ENCODE results near the gene PLA2G2E. TPM values are rescaled to one million over a fixed set of nuclear protein-coding genes. Genes with fewer than 3 reads are reported as not detected.

The PLA2G2E gene
- total RNA-seq, 4 donors from 2014 or later: not detected

DNA sequence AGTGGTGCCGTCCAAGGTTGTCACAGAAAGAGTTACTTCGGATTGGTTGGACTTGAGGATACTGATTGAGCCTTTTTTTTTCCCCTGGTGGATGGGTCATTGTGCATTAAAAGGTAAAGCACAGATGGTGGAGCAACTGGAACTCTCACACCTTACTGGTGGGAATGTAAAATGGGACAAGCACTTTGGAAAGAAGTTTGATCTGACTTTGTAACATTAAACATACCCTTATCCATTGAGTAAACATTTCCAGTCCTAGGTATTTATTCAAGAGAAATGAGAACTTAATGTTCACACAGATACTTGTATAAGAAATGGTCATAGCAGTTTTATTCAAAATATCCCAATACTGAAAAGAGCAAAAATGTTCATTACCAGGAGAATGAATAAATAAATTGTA, 41.1 kb upstream of the PLA2G2E start:
- Histone ChIP-seq H3K27me3 (peaks cover 0 to 73% (median 0%) of the 10 kb centered on the region in 4 donors), H3K36me3 (no peaks in the 10 kb centered on the region), H3K4me1 (no peaks in the 10 kb centered on the region), H3K27ac (no peak overlapping the region), H3K9me3 (no peaks in the 10 kb centered on the region), H3K4me3 (no peak overlapping the region)
- intact Hi-C loops (cut with DNase I): no loop called here
- TF ChIP-seq POLR2A (IDR thresholded peaks at IDR 0.05): no peak
- TF ChIP-seq, protein P1, sequence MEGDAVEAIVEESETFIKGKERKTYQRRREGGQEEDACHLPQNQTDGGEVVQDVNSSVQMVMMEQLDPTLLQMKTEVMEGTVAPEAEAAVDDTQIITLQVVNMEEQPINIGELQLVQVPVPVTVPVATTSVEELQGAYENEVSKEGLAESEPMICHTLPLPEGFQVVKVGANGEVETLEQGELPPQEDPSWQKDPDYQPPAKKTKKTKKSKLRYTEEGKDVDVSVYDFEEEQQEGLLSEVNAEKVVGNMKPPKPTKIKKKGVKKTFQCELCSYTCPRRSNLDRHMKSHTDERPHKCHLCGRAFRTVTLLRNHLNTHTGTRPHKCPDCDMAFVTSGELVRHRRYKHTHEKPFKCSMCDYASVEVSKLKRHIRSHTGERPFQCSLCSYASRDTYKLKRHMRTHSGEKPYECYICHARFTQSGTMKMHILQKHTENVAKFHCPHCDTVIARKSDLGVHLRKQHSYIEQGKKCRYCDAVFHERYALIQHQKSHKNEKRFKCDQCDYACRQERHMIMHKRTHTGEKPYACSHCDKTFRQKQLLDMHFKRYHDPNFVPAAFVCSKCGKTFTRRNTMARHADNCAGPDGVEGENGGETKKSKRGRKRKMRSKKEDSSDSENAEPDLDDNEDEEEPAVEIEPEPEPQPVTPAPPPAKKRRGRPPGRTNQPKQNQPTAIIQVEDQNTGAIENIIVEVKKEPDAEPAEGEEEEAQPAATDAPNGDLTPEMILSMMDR (IDR thresholded peaks at IDR 0.05): no peak
- no peak for DNase-seq
- 48 to 60% methylated on average over 2 of the region's 2 CpGs for WGBS, 2 donors

DNA sequence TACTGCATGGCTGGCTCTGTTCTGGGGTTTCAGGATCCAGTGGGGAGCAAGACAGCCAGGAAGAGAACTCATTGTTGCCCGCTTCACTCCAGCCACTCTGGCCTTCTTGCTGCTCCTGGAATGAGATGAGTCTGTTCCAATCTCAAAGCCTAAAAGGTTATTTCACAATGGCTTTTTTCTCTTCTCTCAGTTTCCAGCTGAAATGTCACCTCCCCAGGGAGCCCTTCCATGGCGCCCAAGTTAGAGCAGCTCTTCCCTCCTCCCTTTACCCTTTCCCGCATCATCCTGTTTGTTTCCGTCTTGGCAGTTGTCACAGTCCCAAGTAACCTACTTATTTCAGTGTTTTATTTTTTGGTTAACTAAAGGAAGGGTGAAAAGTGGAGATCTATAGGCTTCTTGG, 40.2 kb upstream of the PLA2G2E start:
- H3K36me3 ChIP-seq: no peaks in the 10 kb centered on the region
- intact Hi-C loops (cut with DNase I): no loop called here
- H3K27ac ChIP-seq: no peak overlapping the region
- H3K4me3 ChIP-seq: no peak overlapping the region
- peaks cover 0 to 82% (median 0%) of the 10 kb centered on the region in 4 donors for H3K27me3 ChIP-seq
- no peaks in the 10 kb centered on the region for H3K4me1 ChIP-seq
- H3K9me3 ChIP-seq: no peaks in the 10 kb centered on the region
- DNase-seq: no peak
- WGBS, 2 donors: 78 to 89% methylated on average over 4 of the region's 4 CpGs
- TF ChIP-seq, protein P1 (IDR thresholded peaks at IDR 0.05): no peak
- TF ChIP-seq POLR2A (IDR thresholded peaks at IDR 0.05): no peak

DNA sequence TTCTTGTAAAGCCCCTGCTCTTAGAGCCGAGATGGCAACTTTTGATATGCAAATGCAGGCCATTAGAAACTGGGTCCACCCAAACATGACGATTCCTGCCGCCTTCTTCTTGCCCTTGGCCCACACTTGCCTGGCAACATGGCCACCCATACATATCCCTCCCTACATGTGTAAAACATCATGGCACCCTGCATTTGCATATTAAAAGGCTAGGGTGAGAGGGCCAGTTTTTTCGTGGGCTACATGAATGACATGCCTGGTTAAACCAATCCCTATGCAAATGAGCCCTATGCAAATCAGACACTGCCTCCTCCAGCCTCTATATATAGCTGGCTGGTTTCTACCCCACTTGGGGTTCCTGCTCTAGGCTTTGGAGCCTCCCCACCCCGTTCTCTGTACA, 37.2 kb upstream of the PLA2G2E start:
- 31 to 45% methylated on average over 5 of the region's 5 CpGs for WGBS, 2 donors
- DNase-seq: no peak

DNA sequence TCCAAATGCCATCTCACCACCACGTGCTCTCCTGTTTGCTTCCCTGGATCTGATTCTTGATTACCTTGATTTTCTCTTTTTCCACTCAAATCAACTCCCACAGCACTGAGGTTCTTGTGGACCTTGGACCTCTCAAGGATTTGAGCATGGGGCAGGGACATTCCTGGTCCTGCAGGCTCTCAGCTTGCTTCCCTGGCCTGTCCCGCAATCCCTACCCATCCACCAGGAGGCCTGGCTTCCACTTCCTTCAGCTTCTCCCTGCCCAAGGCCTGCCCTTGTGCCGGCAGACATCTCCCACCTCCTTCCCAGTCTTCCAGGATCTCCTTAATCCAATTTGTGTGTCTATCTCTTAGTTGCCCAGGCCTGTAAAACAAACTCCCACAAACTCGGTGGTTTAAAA, 34.4 kb upstream of the PLA2G2E start:
- Histone ChIP-seq H3K27ac (no peak overlapping the region), H3K9me3 (peaks cover 0 to 9% (median 0%) of the 10 kb centered on the region in 3 donors), H3K27me3 (peaks cover 0 to 84% (median 0%) of the 10 kb centered on the region in 4 donors), H3K36me3 (no peaks in the 10 kb centered on the region), H3K4me1 (no peaks in the 10 kb centered on the region), H3K4me3 (no peak overlapping the region)
- 57 to 62% methylated on average over 4 of the region's 4 CpGs for WGBS, 2 donors
- intact Hi-C loops (cut with DNase I): no loop called here
- TF ChIP-seq, protein P1 (IDR thresholded peaks at IDR 0.05): no peak
- TF ChIP-seq POLR2A (IDR thresholded peaks at IDR 0.05): no peak
- DNase-seq: no peak

More for the DNA sequence above, 37.2 kb upstream of the PLA2G2E start:
- Histone ChIP-seq H3K36me3 (no peaks in the 10 kb centered on the region), H3K27me3 (peaks cover 0 to 81% (median 0%) of the 10 kb centered on the region in 4 donors), H3K27ac (no peak overlapping the region), H3K4me1 (no peaks in the 10 kb centered on the region), H3K9me3 (no peaks in the 10 kb centered on the region), H3K4me3 (no peak overlapping the region)
- intact Hi-C loops (cut with DNase I): no loop called here
- TF ChIP-seq, protein P1 (IDR thresholded peaks at IDR 0.05): no peak
- TF ChIP-seq POLR2A (IDR thresholded peaks at IDR 0.05): no peak

DNA sequence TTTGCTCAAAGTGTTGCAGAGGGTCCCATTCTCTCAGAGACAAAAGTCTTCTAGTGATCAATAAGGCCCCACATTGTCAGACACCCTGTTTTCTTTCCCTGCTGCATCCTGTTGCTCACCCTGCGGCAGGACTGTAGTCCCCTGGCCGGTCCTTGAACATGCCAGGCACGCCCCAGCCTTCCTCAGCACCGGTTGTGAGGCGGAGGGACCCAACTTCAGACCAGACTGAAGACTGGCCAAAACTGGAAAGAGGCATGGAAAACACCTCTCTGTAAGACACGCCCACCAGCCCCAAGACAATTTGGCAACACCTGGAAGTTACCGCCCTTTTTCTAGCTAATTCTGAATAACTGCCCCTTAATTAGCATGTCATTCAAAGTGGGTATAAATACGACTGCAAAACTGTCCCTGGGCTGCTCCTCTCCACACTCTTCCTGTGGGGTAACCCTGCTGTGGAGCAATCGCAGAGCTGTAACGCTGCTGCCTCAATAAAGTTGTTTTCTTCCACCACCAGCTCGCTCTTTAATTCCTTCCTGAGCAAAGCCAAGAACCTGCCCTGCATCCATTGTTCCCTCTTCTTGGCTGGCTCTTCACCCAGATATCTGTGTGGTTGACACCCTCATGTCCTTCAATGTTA, 32.2 kb upstream of the PLA2G2E start:
- Histone ChIP-seq H3K4me1 (no peaks in the 10 kb centered on the region), H3K36me3 (no peaks in the 10 kb centered on the region), H3K4me3 (no peak overlapping the region), H3K9me3 (peaks cover 0 to 9% (median 0%) of the 10 kb centered on the region in 3 donors), H3K27me3 (peaks cover 0 to 83% (median 0%) of the 10 kb centered on the region in 4 donors), H3K27ac (no peak overlapping the region)
- 45 to 59% methylated on average over 9 to 10 of the region's 11 CpGs for WGBS, 2 donors
- no peak for DNase-seq
- intact Hi-C loops (cut with DNase I): no loop called here
- TF ChIP-seq, protein P1 (IDR thresholded peaks at IDR 0.05): no peak
- TF ChIP-seq POLR2A (IDR thresholded peaks at IDR 0.05): no peak

Data from esophagus squamous epithelium (tissue), 5 donors.